HFF-Myc (cell line): ENCODE results near the gene STXBP1.
"Not testable (repeated sequence)": the region's sequence is repeated elsewhere in the genome, so short reads cannot be mapped to it uniquely, and the experiment has no call there.

Experiments
- DNase-seq: peaks from one replicate; pipeline ENCODE4 v3.0.0-alpha.2; 2011; ENCODE audit warnings: low read depth; ENCODE audit errors: extremely low read depth
- H3K4me3 ChIP-seq: replicated peaks from 2 replicates; pipeline ENCODE4 v1.5.1; 2011; ENCODE audit warnings: low read depth, mild to moderate bottlenecking, control low read depth, low read length
- CTCF ChIP-seq: IDR thresholded peaks from 2 replicates; pipeline ENCODE4 v1.5.1; 2012; ENCODE audit warnings: mild to moderate bottlenecking, low read depth, low read length, control low read depth; ENCODE audit errors: missing control alignments

The STXBP1 gene

DNA sequence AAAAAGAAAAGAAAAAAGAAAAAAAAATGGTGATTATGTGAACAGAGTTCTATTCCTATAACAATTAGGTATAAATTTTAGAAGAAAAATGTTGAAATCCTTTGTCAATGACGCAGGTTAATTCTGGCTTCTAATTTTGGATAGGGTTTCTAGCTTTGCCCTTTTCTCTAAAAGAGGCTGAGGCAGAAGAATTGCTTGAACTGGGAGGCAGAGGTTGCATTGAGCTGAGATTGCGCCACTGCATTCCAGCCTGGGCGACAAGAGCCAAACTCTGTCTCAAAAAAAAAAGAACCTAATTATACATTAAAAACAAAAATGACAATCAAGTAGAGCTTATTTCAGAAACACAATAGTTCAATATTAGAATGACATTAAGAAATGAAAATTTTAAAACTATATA lies 2.9 kb downstream of the STXBP1 start:
- no peak for TF ChIP-seq CTCF
- no peak overlapping the region for H3K4me3 ChIP-seq
- no peak for DNase-seq

DNA sequence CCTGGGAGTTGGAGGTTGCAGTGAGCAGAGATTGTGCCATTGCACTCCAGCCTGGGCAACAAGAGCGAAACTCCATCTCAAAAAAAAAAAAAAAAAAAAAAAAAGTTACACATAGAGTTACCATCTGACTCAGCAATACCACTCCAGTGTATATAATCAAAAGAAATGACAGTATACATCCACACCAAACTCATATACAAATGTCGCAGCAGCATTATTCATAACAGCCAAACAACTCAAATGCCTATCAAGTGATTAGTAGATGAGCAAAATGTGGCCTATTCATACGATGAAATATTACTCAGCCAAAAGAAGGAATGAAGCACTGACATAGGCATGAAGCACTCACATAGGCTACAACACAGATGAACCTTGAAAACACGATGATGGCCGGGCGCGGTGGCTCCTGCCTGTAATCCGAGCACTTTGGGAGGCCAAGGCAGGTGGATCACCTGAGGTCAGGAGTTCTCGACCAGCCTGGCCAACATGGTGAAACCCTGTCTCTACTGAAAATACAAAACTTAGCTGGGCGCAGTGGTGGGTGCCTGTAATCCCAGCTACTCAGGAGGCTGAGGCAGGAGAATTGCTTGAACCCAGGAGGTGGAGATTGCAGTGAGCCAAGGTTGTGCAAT lies 9.4 kb downstream of the STXBP1 start:
- not testable (repeated sequence) for DNase-seq, H3K4me3 ChIP-seq

- no peak for DNase-seq
- no peak for TF ChIP-seq CTCF
- no peak overlapping the region for H3K4me3 ChIP-seq
Observed at GRCh38 chr9:127626752-127627493, 14.8 kb downstream of the STXBP1 start.

DNA sequence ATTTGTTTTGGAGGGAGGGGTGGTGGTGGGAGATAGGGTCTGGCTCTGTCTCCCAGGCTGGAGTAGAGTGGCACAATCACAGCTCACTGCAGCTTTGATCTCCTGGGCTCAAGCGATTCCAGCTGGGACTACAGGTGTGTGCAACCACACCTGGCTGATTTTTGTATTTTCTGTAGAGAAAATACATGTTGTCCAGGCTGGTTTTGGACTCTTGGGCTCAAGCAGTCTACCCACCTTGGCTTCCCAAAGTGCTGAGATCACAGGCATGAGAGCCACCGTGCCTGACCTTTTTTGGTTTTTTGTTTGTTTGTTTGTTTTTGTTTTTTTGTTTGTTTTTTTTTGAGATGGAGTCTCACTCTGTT lies 15.4 kb downstream of the STXBP1 start:
- H3K4me3 ChIP-seq: no peak overlapping the region
- TF ChIP-seq CTCF: no peak
- DNase-seq: no peak

DNA sequence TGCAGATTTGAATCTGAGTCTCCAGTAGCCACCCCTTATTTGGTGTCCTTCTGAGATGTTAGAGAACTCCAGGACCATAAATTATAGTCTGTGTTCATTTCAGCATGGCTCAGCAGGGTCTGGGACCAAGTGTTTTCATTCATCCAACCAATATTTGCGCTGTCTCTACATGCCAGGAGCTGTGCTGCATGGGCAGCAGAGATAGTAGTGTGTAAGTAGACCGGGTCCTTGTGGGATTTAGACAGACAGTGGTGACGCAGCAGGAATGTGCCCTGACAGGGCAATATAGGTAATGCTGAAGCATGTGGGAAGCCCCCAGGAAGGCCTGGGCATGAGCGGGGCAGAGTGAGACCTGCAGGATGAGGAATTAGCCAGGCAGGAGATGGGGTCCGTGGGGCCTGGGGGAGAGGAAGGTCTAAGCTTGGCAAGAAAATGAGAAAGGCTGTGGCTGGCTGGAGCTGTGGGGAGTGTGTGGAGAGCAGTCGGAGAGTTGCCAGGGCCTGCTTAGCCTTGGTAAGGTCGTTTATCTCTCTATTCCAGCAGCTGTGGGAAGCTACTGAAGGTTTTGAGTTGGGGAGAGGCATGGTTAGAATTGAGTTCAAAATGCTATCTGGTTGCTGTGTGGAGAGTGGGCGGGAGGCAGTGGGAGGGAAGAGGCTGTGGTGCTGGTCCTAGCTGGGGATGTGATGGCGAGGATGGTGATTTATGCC lies 16.8 kb downstream of the STXBP1 start:
- no peak for TF ChIP-seq CTCF

DNA sequence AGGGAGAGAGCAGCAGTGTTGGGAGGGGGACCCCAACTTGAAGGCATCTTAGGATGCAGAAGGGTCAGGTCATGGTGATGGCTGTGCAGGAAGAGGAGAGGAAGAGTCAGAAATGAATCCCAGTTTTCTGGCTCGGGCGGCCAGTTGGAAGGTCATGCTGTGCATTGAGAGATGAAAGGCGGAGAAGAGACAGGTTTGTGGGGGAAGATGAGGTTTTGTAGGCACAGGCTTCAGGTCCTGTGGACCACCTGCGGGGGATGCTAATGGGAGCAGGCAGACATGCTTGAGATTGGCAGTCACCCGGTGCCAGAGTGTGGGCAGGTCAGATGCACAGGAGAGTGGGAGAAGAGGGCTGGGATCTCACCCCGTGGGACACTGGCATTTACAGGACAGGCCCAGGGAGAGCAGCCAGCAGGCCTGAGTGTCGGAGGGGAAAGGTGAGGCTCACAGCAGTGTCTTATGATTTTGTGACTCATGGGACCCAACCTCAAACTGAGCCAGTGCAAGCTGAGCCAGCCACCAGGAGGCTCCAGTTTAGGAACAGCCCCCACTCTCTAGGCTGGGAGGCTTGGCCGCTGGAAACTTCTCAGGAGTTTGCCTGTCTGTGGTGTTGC lies 17.5 kb downstream of the STXBP1 start:
- no peak for DNase-seq
- H3K4me3 ChIP-seq: no peak overlapping the region
- peak; percentile 15 for TF ChIP-seq CTCF

More for the DNA sequence above, 16.8 kb downstream of the STXBP1 start:
- no peak overlapping the region for H3K4me3 ChIP-seq
- no peak for DNase-seq
